ENCODE results near the gene RAB11A.
"Not testable (repeated sequence)": the region's sequence is repeated elsewhere in the genome, so short reads cannot be mapped to it uniquely, and the experiment has no call there.

The RAB11A gene

DNA sequence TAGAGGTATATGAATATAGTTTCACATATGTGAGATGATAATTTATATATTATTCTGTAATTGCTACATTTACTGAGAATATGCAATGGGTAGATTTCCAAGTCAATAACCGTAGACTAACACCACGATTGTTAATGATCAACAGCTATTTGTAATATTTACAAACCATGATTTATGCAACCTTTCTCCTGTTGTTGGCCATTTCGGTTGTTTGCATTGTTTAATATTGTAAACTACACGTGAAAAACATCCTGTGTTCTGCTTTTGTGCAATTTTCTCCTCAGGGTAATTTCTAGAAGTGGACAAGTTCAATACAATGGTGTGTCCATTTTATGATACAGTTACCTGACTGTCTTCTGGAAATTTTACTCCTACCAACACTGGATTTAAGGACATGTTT lies 29.3 kb upstream of the RAB11A start:
- no peak overlapping the region for H3K27ac ChIP-seq

DNA sequence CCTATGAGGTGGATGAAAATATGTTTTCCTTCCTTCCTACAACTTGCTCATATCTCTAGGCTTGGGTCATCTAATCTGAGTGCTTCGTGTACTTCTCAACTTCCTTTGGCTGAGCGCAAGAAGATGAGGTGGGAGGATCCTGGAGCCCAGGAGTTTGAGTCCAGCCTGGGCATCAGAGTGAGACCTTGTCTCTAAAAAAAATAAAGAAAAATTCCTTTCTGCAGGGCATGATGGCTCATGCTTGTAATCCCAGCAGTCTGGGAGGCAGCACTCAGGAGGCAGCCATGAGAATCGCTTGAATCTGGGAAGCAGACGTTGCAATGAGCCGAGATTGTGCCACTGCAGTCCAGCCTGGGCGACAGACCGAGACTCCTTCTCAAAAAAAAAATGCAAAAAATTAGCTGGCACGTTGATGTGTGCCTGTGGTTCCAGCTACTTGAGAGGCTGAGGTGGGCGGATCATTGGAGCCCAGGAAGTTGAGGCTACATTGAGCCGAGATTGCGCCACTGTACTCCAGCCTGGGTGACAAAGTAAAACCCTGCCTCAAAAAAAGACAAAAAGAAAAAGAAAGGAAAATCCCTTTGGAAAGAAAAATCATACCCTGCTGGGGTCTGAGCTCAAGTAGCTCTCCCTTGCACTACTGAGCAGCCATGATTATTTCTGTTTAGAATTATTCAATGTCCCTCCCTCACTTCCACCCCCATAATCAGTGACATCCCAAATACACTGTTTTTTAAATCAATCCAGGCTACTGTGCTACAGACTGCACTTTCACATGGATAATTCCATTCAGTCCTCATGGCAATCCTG lies 28.0 kb upstream of the RAB11A start:
- H3K4me3 ChIP-seq: no peak overlapping the region
- peak overlapping the region in 9 of 21 experiments; percentile 8 to 58 (median 36) for H3K27ac ChIP-seq

More for the DNA sequence above, 29.3 kb upstream of the RAB11A start:
- no peak overlapping the region for H3K4me3 ChIP-seq

- no peak overlapping the region for H3K4me3 ChIP-seq
- H3K27ac ChIP-seq: peak overlapping the region in 1 of 21 experiments; percentile 17
These were observed 23.3 kb upstream of the RAB11A start for GRCh38 chr15:65845826-65846519.

DNA sequence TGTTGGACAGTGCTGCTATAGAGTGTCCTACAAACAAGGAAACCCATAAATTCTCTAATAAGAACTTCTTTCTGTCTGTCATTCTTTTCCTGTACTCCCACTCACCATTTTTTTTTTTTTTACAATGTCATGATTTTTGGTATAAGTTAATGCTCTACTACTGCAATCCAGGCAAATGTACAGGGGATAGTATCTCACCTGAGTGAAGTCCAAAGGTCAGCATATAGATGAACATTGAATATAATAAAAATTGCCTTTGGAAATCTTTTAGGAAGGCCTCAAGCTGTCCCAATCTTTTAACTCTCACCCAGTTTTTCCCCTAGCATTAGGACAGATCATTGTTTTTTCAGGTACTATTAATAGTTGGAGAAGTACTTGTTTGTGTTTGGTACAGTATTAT lies 21.3 kb upstream of the RAB11A start:
- Histone ChIP-seq H3K4me3 (no peak overlapping the region), H3K27ac (no peak overlapping the region)

DNA sequence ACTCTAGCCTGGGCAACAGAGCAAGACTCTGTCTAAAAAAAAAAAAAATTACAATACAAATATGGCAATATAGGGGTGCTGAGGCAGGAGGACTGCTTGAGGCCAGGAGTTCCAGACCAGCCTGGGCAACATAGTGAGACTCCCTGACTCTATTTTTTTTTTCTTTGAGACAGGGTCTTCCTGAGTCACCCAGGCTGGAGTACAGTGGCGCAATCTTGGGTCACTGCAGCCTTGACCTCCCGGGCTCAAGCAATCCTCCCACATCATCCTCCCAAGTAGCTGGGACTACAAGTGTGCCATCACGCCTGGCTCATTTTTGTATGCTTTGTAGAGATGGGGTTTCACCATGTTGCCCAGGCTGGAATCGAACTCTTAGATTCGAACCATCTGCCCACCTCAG lies 17.3 kb upstream of the RAB11A start:
- Histone ChIP-seq H3K27ac (no peak overlapping the region), H3K4me3 (no peak overlapping the region)

DNA sequence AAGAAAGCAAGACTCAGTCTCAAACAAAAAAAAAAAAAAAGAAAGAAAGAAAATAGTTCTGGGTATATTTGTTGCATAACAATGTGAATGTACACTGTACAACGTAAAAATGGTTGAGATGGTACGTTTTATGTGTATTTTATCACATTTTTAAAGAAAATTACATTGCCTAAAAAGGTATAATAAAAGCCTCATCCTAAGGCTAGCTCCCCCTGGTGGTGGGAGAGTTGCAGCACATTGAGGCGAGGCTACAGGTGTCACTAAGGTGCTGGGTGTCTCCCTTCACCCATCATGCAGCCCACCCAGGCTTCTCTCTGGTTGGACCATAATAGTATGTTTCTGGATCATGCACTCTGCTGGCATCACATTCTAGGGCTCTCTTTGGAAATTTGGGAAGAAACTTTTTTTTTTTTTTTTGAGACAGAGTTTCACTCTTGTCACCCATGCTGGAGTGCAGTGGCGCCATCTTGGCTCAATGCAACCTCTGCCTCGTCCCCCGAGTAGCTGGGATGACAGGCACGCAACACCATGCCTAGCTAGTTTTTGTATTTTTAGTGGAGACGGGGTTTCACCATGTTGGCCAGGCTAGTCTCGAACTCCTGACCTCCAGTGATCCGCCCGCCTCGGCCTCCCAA lies 12.4 kb upstream of the RAB11A start:
- H3K27ac ChIP-seq: no peak overlapping the region
- H3K4me3 ChIP-seq: no peak overlapping the region

GRCh38 chr15:65857718-65858402 lies 11.4 kb upstream of the RAB11A start:
- H3K4me3 ChIP-seq: no peak overlapping the region
- no peak overlapping the region for H3K27ac ChIP-seq

DNA sequence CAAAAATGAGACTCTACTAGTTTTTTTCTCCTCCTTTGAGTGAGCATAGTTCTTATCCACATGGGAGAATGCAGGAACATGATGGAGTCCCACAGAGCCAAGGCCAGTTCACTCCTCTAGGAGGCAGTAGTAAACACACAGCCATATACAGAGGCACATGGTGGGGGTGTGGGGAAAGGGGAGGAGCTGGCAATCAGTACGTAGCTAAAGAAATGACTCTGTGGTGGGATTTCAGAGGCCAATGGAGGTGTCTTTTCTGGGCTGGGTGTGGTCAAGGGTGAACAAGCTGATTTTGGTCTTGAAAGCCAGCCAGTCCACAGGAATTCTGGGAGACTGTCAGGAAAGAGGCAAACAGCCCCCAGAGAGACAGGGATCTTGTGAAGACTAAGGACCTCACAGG lies 6.6 kb upstream of the RAB11A start:
- Histone ChIP-seq H3K27ac (no peak overlapping the region), H3K4me3 (no peak overlapping the region)

DNA sequence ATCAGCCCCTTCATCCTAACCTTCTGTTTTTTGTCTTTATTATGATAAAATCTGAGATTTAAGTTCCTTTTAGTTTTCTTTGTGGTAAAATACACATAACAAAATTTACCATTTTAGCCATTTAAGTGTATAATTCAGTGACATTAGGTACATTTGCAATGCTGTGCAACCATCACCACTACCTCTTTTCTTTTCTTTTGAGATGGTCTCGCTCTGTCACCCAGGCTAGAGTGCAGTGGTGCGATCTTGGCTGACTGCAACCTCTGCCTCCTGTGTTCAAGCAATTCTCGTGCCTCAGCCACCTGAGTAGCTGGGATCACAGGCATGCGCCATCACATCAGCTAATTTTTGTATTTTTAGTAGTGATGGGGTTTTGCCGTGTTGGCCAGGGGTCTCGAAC lies 6.2 kb upstream of the RAB11A start:
- no peak overlapping the region for H3K27ac ChIP-seq
- no peak overlapping the region for H3K4me3 ChIP-seq

DNA sequence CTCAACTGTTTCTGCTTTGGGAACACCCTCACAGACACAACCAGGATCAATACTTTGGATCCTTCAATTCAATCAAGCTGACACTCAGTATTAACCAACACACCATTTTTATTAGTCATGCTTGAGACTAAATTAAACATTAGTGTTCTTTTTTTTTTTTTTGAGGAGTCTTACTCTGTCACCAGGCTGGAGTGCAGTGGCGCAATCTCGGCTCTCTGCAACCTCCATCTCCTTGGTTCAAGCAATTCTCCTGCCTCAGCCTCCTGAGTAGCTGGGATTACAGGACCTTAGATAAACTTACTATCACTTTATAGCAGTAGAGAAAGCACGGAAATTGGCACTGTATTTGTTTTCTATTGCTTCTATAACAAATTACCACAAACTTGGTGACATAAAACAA lies 2.0 kb upstream of the RAB11A start:
- no peak overlapping the region for H3K4me3 ChIP-seq
- H3K27ac ChIP-seq: no peak overlapping the region

DNA sequence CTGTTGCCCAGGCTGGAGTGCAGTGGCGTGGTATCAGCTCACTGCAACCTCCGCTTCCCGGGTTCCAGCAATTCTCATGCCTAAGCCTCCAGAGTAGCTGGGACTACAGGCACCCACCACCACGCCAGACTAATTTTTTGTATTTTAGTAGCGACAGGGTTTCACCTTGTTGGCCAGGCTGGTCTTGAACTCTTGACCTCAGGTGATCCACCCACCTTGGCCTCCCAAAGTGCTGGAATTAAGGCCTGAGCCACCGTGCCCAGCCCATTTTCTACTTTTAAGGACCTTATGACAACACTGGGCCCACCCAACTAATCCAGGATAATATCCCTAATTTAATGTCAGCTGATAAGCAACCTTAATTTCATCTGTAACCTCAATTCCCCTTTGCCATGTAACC lies 1.4 kb upstream of the RAB11A start:
- H3K4me3 ChIP-seq, H3K27ac ChIP-seq: not testable (repeated sequence)

- H3K27ac ChIP-seq: peak overlapping the region; percentile 82 to 99 (median 96)
- H3K4me3 ChIP-seq: peak overlapping the region; percentile 72 to 94 (median 88)
These were observed 655 bp upstream of the RAB11A start for GRCh38 chr15:65868546-65869125.

- Histone ChIP-seq H3K4me3 (peak overlapping the region; percentile 72 to 94 (median 88)), H3K27ac (peak overlapping the region; percentile 82 to 99 (median 96))
These were observed 922 bp downstream of the RAB11A start for GRCh38 chr15:65869954-65870871.

GRCh38 chr15:65870889-65871533 lies 1.7 kb downstream of the RAB11A start:
- peak overlapping the region in 20 of 21 experiments; percentile 82 to 99 (median 96) for H3K27ac ChIP-seq

GRCh38 chr15:65871886-65872285 lies 2.6 kb downstream of the RAB11A start:
- H3K27ac ChIP-seq: peak overlapping the region in 13 of 21 experiments; percentile 29 to 99 (median 95)
- H3K4me3 ChIP-seq: peak overlapping the region in 2 of 7 experiments; percentile 4 to 72

More at GRCh38 chr15:65870889-65871533, 1.7 kb downstream of the RAB11A start:
- peak overlapping the region; percentile 72 to 94 (median 88) for H3K4me3 ChIP-seq

DNA sequence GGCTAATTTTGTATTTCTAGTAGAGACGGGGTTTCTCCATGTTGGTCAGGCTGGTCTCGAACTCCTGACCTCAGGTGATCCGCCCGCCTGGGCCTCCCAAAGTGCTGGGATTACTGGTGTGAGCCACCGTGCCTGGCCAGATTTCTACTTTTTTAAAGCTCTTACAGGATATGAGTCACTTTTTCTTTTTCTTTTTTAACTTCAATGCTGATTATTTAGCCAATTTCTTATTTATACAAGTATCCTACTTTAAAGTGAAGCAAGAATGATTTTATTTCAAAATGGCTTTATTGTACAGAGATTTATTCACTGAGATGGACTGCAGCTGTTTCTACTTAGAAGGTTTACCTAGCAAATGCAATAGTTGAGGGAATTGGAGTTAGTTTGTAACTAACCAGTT lies 3.3 kb downstream of the RAB11A start:
- peak overlapping the region in 13 of 21 experiments; percentile 1 to 99 (median 30) for H3K27ac ChIP-seq
- H3K4me3 ChIP-seq: not testable (repeated sequence)

DNA sequence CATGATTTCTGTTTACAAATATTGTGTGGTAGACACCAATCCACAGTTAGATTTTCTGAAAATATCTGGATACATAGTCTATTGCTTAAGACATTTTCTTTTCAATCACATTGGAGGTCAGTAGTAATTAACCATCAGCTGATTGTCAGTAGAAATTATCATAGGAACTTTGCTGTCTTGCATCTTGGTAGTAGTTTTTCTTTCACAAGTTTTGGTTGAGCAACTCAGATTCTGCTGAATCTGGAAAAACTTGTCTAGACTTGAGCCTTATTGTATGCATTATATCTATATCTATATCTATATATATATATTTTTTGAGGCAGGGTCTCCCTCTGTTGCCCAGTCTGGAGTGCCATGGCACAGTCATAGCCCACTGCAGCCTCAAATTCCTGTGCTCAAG lies 4.0 kb downstream of the RAB11A start:
- Histone ChIP-seq H3K4me3 (no peak overlapping the region), H3K27ac (peak overlapping the region in 7 of 21 experiments; percentile 1 to 98 (median 20))

DNA sequence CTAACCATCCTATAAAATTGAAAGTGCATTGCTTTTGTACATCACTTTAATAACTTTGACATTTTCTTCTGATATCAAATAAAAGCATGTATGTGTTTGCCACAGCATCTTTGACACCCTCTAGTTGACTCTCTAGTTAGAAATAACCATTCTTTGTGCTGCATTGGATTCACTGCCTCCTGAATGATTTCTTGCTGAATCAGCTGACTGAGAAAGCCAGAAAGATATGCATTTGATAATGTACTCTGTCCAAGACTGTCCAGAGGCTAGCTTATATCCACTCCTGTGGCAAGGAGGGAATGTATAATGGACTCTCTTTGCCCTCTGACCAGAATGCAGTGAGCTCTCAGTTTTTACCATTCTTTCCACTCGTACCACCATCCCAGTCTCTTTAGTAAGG lies 6.2 kb downstream of the RAB11A start:
- H3K4me3 ChIP-seq: no peak overlapping the region
- H3K27ac ChIP-seq: no peak overlapping the region

Measured in skin epidermis (tissue), 12 donors.